Gastrocnemius medialis (tissue), 4 donors: ENCODE measurements around the gene CAPS2. TPM values are rescaled to one million over a fixed set of nuclear protein-coding genes. Genes with fewer than 3 reads are reported as not detected.

Experiments used
- ATAC-seq, 2 donors: fragments of 150-250 bp; one replicate each; pipeline ENCODE4 v1.9.1; 2016
- DNase-seq, 2 donors: peaks; one replicate each; pipeline ENCODE4 v3.0.0-alpha.2; 2019
- H3K27ac ChIP-seq, 4 donors: fragments of 200-600 bp; sonication (generic); 1 replicate in 1 of 4; 2 replicates in 3 of 4; pipeline ENCODE4 v1.5.1; 2016 to 2018; ENCODE audit warnings: mild to moderate bottlenecking in 2 of 4, moderate library complexity in 1 of 4
- H3K27me3 ChIP-seq, 3 donors: fragments of 200-600 bp; sonication (generic) in 2 of 3; 1 replicate in 1 of 3; 2 replicates in 2 of 3; pipeline versions ENCODE4 v1.5.1 to v1.6.0; 2016 to 2019; ENCODE audit warnings: mild to moderate bottlenecking in 1 of 3, moderate library complexity in 1 of 3
- H3K36me3 ChIP-seq, 2 donors: fragments of 200-600 bp; sonication (generic) in 1 of 2; one replicate each; pipeline ENCODE4 v1.5.1; 2017 to 2018
- H3K4me1 ChIP-seq, 2 donors: fragments of 200-600 bp; sonication (generic) in 1 of 2; one replicate each; pipeline ENCODE4 v1.5.1; 2016 to 2017; ENCODE audit warnings: mild to moderate bottlenecking in 2 of 2
- H3K4me3 ChIP-seq, 4 donors: fragments of 200-600 bp; sonication (generic) in 3 of 4; 1 replicate in 1 of 4; 2 replicates in 3 of 4; pipeline ENCODE4 v1.5.1; 2016 to 2019; ENCODE audit warnings: mild to moderate bottlenecking in 2 of 4
- H3K9me3 ChIP-seq, 3 donors: fragments of 200-600 bp; sonication (generic) in 2 of 3; 1 replicate in 1 of 3; 2 replicates in 2 of 3; pipeline ENCODE4 v1.5.1; 2016 to 2019
- POLR2A ChIP-seq, 2 donors: fragments of 450-650 bp; IDR thresholded peaks; one replicate each; pipeline ENCODE4 v1.6.1; 2017; ENCODE audit warnings: antibody characterized with exemption in 2 of 2, mild to moderate bottlenecking in 2 of 2, moderate library complexity in 2 of 2
- in situ Hi-C, 4 donors: fragments of 200-750 bp; cut with MboI; loops; one replicate each; pipeline versions ENCODE4 v1.15.0 to v1.8.0; 2017; ENCODE audit warnings: low sequenced_read_pairs in 4 of 4
- intact Hi-C: fragments of 100-400 bp; cut with DNase I; formaldehyde crosslinking; loops from one replicate; pipeline ENCODE4 v1.15.1; 2023; ENCODE audit warnings: low total_unique reads
- total RNA-seq, 4 donors: library from RNA; depleted of rRNA; stranded (reverse); fragments of >200 nt; gene quantifications; one replicate each; pipeline versions ENCODE4 v1.1.0 to v1.2.3, GENCODE V29; 2016
- TF ChIP-seq, protein P1 (sequence below), 5 experiments: fragments of 450-650 bp in 3 of 5; fragments of 200-600 bp in 2 of 5; sonication (generic) in 2 of 5; IDR thresholded peaks in 4 of 5; conservative IDR thresholded peaks in 1 of 5; 1 replicate in 4 of 5; 2 replicates in 1 of 5; pipeline ENCODE4 v1.5.1; 2016 to 2019; ENCODE audit warnings: antibody characterized with exemption in 5 of 5, mild to moderate bottlenecking in 3 of 5, moderate library complexity in 3 of 5

CAPS2 gene
- total RNA-seq, 4 donors from 2014 or later, result 3.0 to 21.7 (median 13.6) TPM

GRCh38 chr12:75294336-75294735 is 35.8 kb downstream of the CAPS2 start:
- intact Hi-C loops (no loop called here), in situ Hi-C loops (no loop called here)
- Histone ChIP-seq H3K4me1 (no peaks in the 10 kb centered on the region), H3K36me3 (no peaks in the 10 kb centered on the region), H3K9me3 (no peaks in the 10 kb centered on the region), H3K27ac (no peak overlapping the region), H3K27me3 (no peaks in the 10 kb centered on the region), H3K4me3 (no peak overlapping the region)
- no peak for TF ChIP-seq POLR2A (IDR thresholded peaks at IDR 0.05)
- TF ChIP-seq, protein P1, sequence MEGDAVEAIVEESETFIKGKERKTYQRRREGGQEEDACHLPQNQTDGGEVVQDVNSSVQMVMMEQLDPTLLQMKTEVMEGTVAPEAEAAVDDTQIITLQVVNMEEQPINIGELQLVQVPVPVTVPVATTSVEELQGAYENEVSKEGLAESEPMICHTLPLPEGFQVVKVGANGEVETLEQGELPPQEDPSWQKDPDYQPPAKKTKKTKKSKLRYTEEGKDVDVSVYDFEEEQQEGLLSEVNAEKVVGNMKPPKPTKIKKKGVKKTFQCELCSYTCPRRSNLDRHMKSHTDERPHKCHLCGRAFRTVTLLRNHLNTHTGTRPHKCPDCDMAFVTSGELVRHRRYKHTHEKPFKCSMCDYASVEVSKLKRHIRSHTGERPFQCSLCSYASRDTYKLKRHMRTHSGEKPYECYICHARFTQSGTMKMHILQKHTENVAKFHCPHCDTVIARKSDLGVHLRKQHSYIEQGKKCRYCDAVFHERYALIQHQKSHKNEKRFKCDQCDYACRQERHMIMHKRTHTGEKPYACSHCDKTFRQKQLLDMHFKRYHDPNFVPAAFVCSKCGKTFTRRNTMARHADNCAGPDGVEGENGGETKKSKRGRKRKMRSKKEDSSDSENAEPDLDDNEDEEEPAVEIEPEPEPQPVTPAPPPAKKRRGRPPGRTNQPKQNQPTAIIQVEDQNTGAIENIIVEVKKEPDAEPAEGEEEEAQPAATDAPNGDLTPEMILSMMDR (IDR thresholded peaks at IDR 0.05 in 4 of 5, conservative IDR thresholded peaks at IDR 0.05 in 1 of 5), result no peak
- no peak for ATAC-seq
- no peak for DNase-seq

GRCh38 chr12:75291014-75291413 is 39.1 kb downstream of the CAPS2 start:
- H3K9me3 ChIP-seq, result no peaks in the 10 kb centered on the region
- in situ Hi-C loops (no loop called here), intact Hi-C loops (no loop called here)
- no peak overlapping the region for H3K27ac ChIP-seq
- H3K4me3 ChIP-seq, result no peak overlapping the region
- H3K4me1 ChIP-seq, result no peaks in the 10 kb centered on the region
- no peak for DNase-seq
- ATAC-seq, result no peak
- no peaks in the 10 kb centered on the region for H3K27me3 ChIP-seq
- no peaks in the 10 kb centered on the region for H3K36me3 ChIP-seq
- TF ChIP-seq, protein P1 (IDR thresholded peaks at IDR 0.05 in 4 of 5, conservative IDR thresholded peaks at IDR 0.05 in 1 of 5), result no peak
- TF ChIP-seq POLR2A (IDR thresholded peaks at IDR 0.05), result no peak

DNA sequence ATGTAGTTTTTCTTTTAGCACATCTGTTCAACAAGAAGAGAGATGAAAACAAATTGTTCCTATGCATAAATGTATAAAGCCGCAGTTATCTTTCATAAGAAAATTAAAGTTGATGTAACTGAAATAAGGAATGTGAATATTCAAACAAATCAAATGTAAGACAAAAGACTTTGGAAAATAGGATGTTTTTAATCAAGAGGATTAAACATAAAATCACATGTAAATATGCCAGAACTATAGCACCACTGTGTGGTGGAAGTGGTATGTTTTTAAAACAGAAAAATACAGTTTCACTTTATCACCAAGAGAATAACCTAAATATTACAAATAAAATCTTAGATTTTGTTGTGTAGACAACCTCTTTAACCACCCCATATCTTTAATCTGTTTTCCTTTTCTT is 40.4 kb downstream of the CAPS2 start:
- H3K4me1 ChIP-seq, result no peaks in the 10 kb centered on the region
- no peak overlapping the region for H3K27ac ChIP-seq
- in situ Hi-C loops (no loop called here), intact Hi-C loops (no loop called here)
- no peak overlapping the region for H3K4me3 ChIP-seq
- H3K27me3 ChIP-seq, result no peaks in the 10 kb centered on the region
- DNase-seq, result no peak
- no peaks in the 10 kb centered on the region for H3K9me3 ChIP-seq
- no peak for ATAC-seq
- TF ChIP-seq POLR2A (IDR thresholded peaks at IDR 0.05), result no peak
- TF ChIP-seq, protein P1 (IDR thresholded peaks at IDR 0.05 in 4 of 5, conservative IDR thresholded peaks at IDR 0.05 in 1 of 5), result no peak
- no peaks in the 10 kb centered on the region for H3K36me3 ChIP-seq

- ATAC-seq, result no peak
Measured at GRCh38 chr12:75288860-75289259, 41.3 kb downstream of the CAPS2 start.

More at GRCh38 chr12:75288860-75289259, 41.3 kb downstream of the CAPS2 start:
- H3K27ac ChIP-seq, result no peak overlapping the region
- in situ Hi-C loops, result no loop called here
- no peaks in the 10 kb centered on the region for H3K27me3 ChIP-seq
- TF ChIP-seq, protein P1 (IDR thresholded peaks at IDR 0.05 in 4 of 5, conservative IDR thresholded peaks at IDR 0.05 in 1 of 5), result no peak
- no peak for TF ChIP-seq POLR2A (IDR thresholded peaks at IDR 0.05)
- H3K4me3 ChIP-seq, result no peak overlapping the region
- H3K4me1 ChIP-seq, result no peaks in the 10 kb centered on the region
- no peak for DNase-seq
- intact Hi-C loops, result no loop called here
- no peaks in the 10 kb centered on the region for H3K9me3 ChIP-seq
- H3K36me3 ChIP-seq, result no peaks in the 10 kb centered on the region
